MM.1S (cell line): ENCODE data around the gene GAA.

Experiments
- DNase-seq: peaks from one replicate; pipeline ENCODE4 v3.0.0-alpha.2; 2015
- H2AFZ ChIP-seq: fragments of 300-600 bp; sonication (generic); 2 replicates; pipeline ENCODE4 v1.6.0; 2016; ENCODE audit warnings: antibody characterized with exemption, low read length
- H3F3A ChIP-seq: fragments of 300-600 bp; sonication (generic); 2 replicates; pipeline ENCODE4 v1.6.1; 2016; ENCODE audit warnings: mild to moderate bottlenecking, antibody characterized with exemption, low read length, moderate library complexity, mixed read lengths; ENCODE audit not compliant: insufficient read depth
- H3K27ac ChIP-seq: fragments of 300-600 bp; sonication (generic); 2 replicates; pipeline ENCODE4 v1.5.1; 2016; ENCODE audit warnings: mild to moderate bottlenecking, low read length
- H3K27me3 ChIP-seq: fragments of 300-600 bp; sonication (generic); replicated peaks from 2 replicates; pipeline ENCODE4 v1.6.0; 2016; ENCODE audit warnings: low read length; ENCODE audit not compliant: insufficient read depth
- H3K36me3 ChIP-seq: fragments of 300-600 bp; sonication (generic); replicated peaks from 2 replicates; pipeline ENCODE4 v1.6.1; 2016; ENCODE audit warnings: mild to moderate bottlenecking, low read length, mixed read lengths; ENCODE audit not compliant: insufficient read depth
- H3K4me1 ChIP-seq: fragments of 300-600 bp; sonication (generic); 2 replicates; pipeline ENCODE4 v1.6.1; 2016; ENCODE audit warnings: low read length, mixed read lengths
- H3K4me2 ChIP-seq: fragments of 300-600 bp; sonication (generic); 2 replicates; pipeline ENCODE4 v1.6.0; 2016; ENCODE audit warnings: low read depth, low read length
- H3K4me3 ChIP-seq: fragments of 300-600 bp; sonication (generic); 2 replicates; pipeline ENCODE4 v1.5.1; 2016; ENCODE audit warnings: low read length, mixed read lengths
- H3K79me2 ChIP-seq: fragments of 300-600 bp; sonication (generic); 2 replicates; pipeline ENCODE4 v1.6.1; 2016; ENCODE audit warnings: mixed run types, low read length, mixed read lengths
- H3K9ac ChIP-seq: fragments of 300-600 bp; sonication (generic); 2 replicates; pipeline ENCODE4 v1.6.1; 2016; ENCODE audit warnings: low read length, mixed read lengths
- H3K9me2 ChIP-seq: fragments of 300-600 bp; sonication (generic); replicated peaks from 2 replicates; pipeline ENCODE4 v1.6.1; 2016; ENCODE audit warnings: mild to moderate bottlenecking, low read length, mixed read lengths; ENCODE audit not compliant: insufficient read depth
- H3K9me3 ChIP-seq: fragments of 300-600 bp; sonication (generic); replicated peaks from 2 replicates; pipeline ENCODE4 v1.6.1; 2016; ENCODE audit warnings: mild to moderate bottlenecking, low read length, mixed read lengths; ENCODE audit not compliant: insufficient read depth
- H4K20me1 ChIP-seq: fragments of 300-600 bp; sonication (generic); 2 replicates; pipeline ENCODE4 v1.6.1; 2016; ENCODE audit warnings: mild to moderate bottlenecking, low read length, moderate library complexity, mixed read lengths; ENCODE audit not compliant: insufficient read depth
- CTCF ChIP-seq: fragments of 300-600 bp; sonication (generic); IDR thresholded peaks from 2 replicates; pipeline ENCODE4 v1.5.1; 2016; ENCODE audit warnings: antibody characterized with exemption, low read length, mixed read lengths
- EZH2 ChIP-seq: fragments of 300-600 bp; sonication (generic); optimal IDR thresholded peaks from 2 replicates; pipeline ENCODE3; 2017; ENCODE audit warnings: low read depth, mild to moderate bottlenecking, antibody characterized with exemption, low read length, mixed read lengths
- EZH2phosphoT487 ChIP-seq: fragments of 300-600 bp; sonication (generic); IDR thresholded peaks from 2 replicates; pipeline ENCODE4 v1.6.1; 2018; ENCODE audit warnings: antibody characterized with exemption, low read length

The GAA gene

GRCh38 chr17:80106176-80106575 lies 4.8 kb downstream of the GAA start:
- Histone ChIP-seq H3K27ac (no peak overlapping the region), H3K27me3 (peaks cover 64% of the 10 kb centered on the region), H3K9me3 (no peaks in the 10 kb centered on the region), H3K9me2 (no peaks in the 10 kb centered on the region), H3K9ac (no peak overlapping the region), H3F3A (no peaks in the 10 kb centered on the region), H3K4me3 (no peak overlapping the region), H3K4me2 (no peak overlapping the region), H3K79me2 (no peaks in the 10 kb centered on the region), H2AFZ (no peak overlapping the region), H3K4me1 (no peaks in the 10 kb centered on the region), H4K20me1 (no peaks in the 10 kb centered on the region), H3K36me3 (no peaks in the 10 kb centered on the region)
- DNase-seq = no peak
- TF ChIP-seq EZH2phosphoT487 (no peak), CTCF (no peak), EZH2 (no peak)

GRCh38 chr17:80106751-80107150 lies 5.4 kb downstream of the GAA start:
- no peaks in the 10 kb centered on the region for H3F3A ChIP-seq
- H4K20me1 ChIP-seq = no peaks in the 10 kb centered on the region
- no peak for DNase-seq
- H3K9me2 ChIP-seq = no peaks in the 10 kb centered on the region
- no peaks in the 10 kb centered on the region for H3K9me3 ChIP-seq
- no peak overlapping the region for H3K4me2 ChIP-seq
- H3K9ac ChIP-seq = no peak overlapping the region
- no peak overlapping the region for H3K27ac ChIP-seq
- no peak overlapping the region for H3K4me3 ChIP-seq
- H3K4me1 ChIP-seq = no peaks in the 10 kb centered on the region
- H3K79me2 ChIP-seq = no peaks in the 10 kb centered on the region
- H3K36me3 ChIP-seq = no peaks in the 10 kb centered on the region
- peaks cover 70% of the 10 kb centered on the region for H3K27me3 ChIP-seq
- TF ChIP-seq CTCF = no peak
- no peak for TF ChIP-seq EZH2phosphoT487
- no peak for TF ChIP-seq EZH2
- no peak overlapping the region for H2AFZ ChIP-seq

- Histone ChIP-seq H3K27me3 (peaks cover 73% of the 10 kb centered on the region), H3F3A (no peaks in the 10 kb centered on the region)
- DNase-seq = no peak
Measured at GRCh38 chr17:80107231-80108021, 6.0 kb downstream of the GAA start.

More at GRCh38 chr17:80107231-80108021, 6.0 kb downstream of the GAA start:
- H3K27ac ChIP-seq = no peak overlapping the region
- H3K9ac ChIP-seq = no peak overlapping the region
- no peaks in the 10 kb centered on the region for H3K9me3 ChIP-seq
- H3K79me2 ChIP-seq = no peaks in the 10 kb centered on the region
- no peak overlapping the region for H2AFZ ChIP-seq
- H3K4me3 ChIP-seq = no peak overlapping the region
- H3K4me2 ChIP-seq = no peak overlapping the region
- no peak for TF ChIP-seq EZH2
- TF ChIP-seq EZH2phosphoT487 = no peak
- TF ChIP-seq CTCF = no peak
- H3K9me2 ChIP-seq = no peaks in the 10 kb centered on the region
- H4K20me1 ChIP-seq = no peaks in the 10 kb centered on the region
- H3K36me3 ChIP-seq = no peaks in the 10 kb centered on the region
- no peaks in the 10 kb centered on the region for H3K4me1 ChIP-seq
